HG02884 (cell line): Measurements from ENCODE around the gene CTCF.
"Not testable (repeated sequence)": the region's sequence is repeated elsewhere in the genome, so short reads cannot be mapped to it uniquely, and the experiment has no call there.

ENCODE experiments used
- ATAC-seq: cut with Tn5 transposase; IDR thresholded peaks from one replicate; pipeline ENCODE4 v1.9.1; 2021; ENCODE audit warnings: mild to moderate bottlenecking, moderate library complexity; ENCODE audit not compliant: unreplicated experiment

Gene CTCF

DNA sequence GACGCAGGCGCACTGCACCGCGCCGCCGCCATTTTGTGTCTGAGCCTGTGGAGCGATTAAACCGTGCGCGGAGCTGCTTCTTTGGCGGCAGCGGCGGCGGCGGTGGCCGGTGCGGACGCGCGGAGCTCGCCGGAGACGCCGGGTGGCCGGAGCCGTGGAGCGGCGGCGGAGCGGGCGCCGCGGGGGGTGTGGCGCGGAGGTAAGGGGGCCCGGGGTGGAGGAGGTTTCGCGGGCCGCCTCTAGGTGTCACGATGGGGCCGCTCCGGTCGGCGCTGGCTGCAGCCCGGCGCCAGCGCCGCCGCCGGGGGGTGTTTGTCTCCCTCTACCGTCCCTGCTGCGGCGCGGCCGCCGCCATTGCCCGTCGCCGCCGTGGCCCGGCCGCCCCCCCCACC, at the start of gene CTCF:
CTCF (plus strand) TSS at position 1 of the 392 bp plus-strand sequence. CDS start 48,307 bp downstream, outside the sequence.
- peak; percentile 33 for ATAC-seq

- not testable (repeated sequence) for ATAC-seq
Observed at GRCh38 chr16:67513892-67514291, 48.4 kb upstream of the CTCF start.

- no peak for ATAC-seq
Observed at GRCh38 chr16:67514382-67514828, 47.9 kb upstream of the CTCF start.

DNA sequence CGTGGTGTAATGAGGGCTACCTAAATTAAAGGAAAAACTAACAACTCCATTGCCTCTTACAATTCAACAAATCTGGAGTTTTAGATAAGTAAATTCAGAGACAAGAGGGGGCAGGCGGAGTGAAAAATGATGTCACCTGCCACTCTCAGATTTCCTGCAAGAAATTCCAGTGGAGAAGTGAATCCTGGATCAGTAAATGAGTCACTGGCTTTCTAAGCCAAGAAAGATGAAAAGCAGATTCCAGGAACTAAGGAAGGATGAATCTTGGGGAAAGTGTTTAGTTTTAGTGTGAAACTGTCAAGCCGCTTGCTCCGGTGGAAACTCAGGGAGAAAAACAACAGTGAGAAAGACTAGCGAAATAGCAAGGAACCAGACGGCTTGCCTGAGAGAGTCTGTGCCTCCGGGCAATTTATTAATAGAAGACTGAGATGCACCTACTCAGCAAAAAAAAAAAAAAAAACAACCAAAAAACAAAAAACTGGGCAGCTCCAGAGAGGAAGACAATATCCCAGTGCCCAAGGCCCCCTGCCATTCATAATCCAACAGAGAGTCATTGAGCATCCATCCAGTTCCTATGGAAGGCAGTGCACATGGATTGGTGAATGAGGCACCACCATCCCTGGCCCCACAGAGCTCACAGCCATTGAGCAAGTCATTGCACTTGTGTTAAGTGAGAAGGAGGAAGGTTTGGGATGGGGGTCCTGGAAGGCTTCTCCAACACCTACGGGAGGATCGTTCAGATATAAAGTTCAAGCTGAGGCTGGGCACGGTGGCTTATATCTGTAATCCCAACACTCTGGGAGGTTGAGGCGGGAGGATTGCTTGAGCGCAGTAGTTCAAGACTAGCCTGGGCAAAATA, 45.8 kb upstream of the CTCF start:
- no peak for ATAC-seq

DNA sequence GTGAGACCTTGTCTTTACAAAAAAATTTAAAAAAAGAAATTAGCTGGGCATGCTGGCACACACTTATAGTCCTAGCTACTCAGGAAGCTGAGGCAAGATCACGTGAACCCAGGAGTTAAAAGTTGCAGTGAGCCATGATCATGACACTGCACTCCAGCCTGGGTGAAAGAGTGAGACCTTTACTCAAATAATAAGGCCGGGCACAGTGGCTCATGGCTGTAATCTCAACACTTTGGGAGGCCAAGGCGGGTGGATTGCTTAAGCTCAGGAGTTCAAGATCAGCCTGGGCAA, 45.2 kb upstream of the CTCF start:
- no peak for ATAC-seq

DNA sequence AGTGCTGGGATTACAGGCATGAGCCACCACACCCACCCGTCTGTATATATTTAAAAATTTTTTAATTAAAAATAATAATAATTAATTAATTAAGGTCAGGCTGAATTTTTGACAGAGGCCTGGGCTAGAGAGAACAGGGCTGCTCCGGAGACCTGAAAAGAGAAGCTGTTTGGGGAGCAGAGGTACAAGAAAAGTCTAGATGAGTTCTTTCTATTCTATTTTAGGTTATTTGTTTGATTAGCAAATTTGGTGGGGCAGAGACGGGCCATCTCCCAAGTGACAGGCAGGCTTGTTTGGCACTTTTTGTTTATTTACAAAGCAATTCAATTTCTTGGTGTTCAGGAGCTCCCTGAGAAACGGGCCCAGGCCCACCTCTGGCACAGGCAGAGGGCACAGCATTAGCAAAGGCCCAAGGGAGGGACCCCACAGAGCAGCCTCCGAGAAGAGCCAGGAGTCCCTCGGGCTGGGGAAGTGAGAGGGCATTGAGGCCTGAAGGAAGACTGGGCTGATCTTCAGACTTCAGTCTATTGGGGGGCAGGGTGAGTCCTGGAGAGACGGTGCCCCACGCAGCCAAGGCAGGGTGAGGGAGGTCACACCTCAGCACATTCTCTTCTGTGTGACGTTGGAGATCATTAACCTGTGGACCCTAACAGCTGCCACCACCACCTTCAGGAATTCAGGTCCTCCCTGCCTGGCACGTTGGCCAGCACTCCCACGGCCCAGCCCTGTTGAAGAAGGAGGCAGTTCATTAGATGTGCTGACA, 44.5 kb upstream of the CTCF start:
- no peak for ATAC-seq

GRCh38 chr16:67518676-67519075, 43.6 kb upstream of the CTCF start:
- no peak for ATAC-seq

GRCh38 chr16:67519242-67519641, 43.1 kb upstream of the CTCF start:
- no peak for ATAC-seq

DNA sequence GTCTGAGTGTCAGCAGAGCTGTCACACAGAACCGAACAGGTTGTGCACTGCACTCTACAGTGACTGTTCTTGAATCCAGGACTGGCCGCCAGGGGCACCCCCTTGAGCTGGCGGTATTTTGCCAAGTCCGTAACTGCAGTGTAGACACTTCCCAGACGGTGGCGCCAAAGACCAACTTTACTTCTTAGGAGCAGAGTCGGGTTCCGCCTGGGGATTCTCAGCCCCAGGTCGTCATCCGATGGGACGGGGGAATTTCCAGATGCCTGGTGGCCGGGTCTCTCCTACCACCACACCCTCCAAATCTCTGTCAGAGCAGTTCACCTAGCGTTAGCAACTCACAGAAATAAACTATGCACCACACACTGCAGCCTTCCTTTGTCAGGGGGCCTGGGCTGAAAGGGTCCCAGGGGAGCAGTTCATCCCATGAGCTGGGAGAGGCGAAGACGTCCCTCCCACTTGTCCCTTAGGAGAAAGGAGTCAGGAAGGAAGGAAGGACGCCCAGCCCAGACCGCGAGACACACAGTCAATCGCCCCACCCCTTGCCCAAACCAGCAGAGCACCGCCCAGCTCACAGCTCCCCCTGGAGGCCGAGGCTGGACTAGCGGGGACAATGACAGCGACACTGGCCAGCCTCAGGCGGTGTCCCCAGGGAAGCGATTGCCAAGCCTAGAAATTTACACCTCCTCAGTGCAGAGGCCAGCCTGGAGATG, 41.1 kb upstream of the CTCF start:
- ATAC-seq = peak; percentile 58

DNA sequence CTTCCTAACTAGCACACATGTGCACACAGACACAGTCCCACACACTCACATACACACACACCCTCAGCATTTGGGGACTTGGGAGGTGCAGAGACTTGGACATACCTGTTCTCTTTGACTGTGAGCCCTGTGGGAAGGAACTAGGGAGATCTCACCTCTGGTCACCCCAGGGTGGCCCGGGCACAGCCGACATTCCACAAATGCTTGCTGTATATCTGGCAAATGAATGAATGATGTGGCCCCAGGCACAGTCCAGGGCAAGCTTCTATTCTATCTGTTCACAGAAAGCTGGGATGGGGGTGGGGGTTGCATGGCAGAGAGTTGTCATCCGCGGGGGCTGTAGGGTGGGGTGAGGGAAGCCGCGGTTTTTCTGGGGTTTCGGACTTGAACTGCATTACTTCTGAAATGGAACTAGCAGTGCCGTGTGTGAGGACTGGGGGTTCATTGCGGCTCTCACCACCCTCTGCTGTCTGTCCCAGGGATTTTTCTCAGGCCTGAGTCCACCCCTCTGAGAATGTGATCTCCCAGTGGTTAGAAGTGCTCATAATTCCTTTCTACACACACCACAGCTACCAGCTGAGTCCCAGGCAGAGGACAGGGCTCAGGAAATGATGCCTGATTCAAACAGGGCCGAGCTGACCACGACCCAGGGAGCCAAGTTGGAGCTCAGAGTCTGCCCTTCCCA, 37.0 kb upstream of the CTCF start:
- no peak for ATAC-seq

DNA sequence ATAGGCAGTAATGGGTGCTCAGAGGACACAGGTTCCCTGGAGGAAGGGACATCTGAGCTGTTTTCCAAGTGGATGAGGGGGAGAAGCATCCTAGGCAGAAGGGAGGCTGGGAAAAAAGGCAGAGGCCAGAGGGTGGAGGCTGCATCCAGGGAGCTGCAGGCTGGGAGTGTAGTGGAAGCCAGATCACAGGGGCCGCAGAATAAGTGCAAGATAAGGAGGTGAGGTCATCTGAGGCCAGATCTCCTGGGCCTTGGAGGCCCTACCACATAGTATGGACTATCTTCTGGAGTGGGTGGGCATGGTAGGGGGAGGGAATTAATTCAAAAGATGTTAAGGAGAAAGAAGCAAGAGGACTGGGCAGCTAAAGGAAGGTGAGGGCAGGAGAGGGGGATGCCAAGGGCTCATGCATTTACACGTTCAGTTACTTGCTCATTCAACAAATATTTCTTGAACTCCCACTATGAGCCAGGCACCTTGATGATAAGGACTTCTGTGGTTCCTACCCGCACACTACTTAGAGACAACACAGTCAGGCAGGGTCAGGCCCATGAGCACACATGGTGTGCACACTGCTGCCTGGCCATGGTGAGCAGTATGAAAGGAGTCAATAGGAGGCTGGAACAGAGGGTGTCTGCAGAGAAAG, 36.1 kb upstream of the CTCF start:
- no peak for ATAC-seq

GRCh38 chr16:67528222-67528869, 34.0 kb upstream of the CTCF start, which contains the start of gene RIPOR1:
Gene RIPOR1 (plus strand): TSS chr16:67528829. CDS start chr16:67538447, 9,618 bp downstream.
- no peak for ATAC-seq

DNA sequence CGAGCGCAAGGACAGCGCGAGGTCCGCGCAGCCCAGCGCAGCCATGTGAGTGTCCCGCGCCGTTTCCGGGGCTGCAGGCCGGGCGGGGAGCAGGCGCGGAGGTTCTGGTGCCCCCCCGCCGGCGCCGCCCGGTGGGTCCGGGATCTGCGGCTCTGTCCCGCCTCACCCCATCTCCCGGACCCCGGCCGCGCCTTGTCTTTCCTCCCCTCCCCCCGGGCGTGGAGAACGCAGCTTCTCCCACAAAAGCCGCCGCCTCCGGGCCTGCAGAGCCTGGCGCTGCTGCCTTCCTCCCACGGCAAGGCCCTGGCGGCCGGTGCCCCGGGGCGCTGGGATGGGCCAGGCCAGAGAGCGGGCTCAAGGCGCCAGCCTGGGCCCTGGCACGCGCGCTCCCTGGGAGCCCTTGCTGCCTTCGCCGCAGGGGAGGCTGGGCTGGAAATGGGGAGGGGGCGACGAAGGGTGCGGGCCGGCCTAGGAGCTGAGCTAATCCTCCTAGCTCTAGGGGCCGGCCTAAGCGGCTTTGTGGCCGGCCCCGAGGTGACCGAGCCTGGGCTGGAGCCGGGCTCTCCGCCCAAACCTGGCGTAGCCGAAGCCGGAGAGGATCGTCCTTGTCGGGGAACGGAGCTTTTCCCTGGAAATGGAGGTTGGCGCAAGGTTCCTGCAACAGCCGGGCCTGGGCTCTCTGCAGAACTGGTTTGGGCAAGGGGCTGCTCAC, 33.3 kb upstream of the CTCF start:
- no peak for ATAC-seq

DNA sequence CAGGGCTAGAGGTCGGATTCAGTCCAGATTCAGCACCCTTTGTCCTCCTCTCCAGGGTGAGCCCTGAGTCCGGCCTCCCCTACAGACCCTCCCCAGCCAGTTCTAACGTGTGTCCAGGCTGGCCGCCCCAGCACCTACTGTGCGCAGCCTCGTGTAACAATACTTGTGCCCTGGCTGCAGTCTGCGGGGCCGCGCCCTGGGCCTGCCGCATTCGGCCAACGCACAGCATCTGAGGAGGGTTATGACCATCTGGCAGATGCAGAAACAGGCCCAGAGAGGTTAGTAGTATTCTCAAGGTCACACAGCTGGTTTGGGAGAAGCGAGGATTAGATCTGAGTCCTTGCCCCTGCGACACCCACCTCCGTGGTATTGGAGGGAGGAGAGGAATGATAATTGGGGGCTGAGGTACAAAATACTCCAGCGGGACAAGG, 32.7 kb upstream of the CTCF start:
- ATAC-seq = no peak

- ATAC-seq = no peak
Observed at GRCh38 chr16:67530013-67530939, 32.0 kb upstream of the CTCF start.

DNA sequence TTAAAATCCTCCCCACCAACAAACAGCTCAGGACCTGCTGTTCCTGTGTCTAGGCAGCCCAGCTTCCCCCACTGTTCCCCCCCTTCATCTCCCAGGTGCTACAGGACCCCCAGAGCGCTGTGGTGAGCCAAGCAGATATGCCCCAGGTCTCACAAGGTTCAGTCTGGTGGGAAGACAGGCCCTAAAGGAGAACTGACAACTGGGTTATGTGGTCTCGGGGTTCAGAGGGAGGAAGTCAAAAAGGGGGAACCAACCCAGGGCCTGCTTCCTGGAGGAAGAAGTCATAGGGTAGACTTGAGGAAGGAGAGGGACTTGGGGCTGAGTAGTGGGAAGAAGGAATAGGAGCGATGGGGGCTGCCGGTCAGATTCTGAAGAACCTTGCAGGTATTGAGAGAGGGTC, 31.1 kb upstream of the CTCF start:
- no peak for ATAC-seq

DNA sequence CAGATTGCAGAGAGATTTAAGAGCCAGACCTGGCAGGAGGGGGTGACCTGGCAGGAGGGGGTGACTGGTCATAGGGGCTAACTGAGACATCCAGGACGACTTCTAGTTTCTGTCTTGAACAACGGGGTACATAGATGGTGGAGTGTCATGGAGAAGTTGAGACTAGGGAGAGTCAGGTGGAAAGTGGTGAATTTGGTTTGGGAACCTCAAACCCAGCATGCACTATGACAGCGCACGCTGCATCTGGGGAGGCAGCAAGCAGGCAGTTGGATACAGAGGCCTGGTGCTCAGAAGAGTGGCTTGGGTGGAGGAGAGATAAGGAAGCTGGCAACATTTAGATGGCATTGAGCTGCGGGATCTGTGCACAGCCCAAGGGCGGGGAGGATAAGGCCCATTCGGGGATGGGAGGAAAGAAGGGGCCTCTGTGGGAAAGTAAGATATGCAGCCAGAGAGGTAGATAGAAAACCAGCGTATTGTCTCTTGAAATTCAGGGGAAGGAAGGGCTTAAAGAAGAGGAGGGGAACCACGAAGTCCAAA, 29.2 kb upstream of the CTCF start:
- no peak for ATAC-seq

- ATAC-seq = not testable (repeated sequence)
Observed at GRCh38 chr16:67533987-67534386, 28.3 kb upstream of the CTCF start.
